Measurements from ENCODE around the gene ATP5MK. TPM values are rescaled to one million over a fixed set of nuclear protein-coding genes. Genes with fewer than 3 reads are reported as not detected.

Gene ATP5MK, protein sequence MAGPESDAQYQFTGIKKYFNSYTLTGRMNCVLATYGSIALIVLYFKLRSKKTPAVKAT
- total RNA-seq (2021; ENCODE audit: unreplicated experiment) (556 TPM), Bru-seq, nascent RNA (percentile 97 among the genes with signal in this experiment), BruChase-seq, experiment 1, labeled RNA remaining after a 6-hour chase (percentile 91 among the genes with signal in this experiment), BruChase-seq, experiment 2, labeled RNA remaining after a 2-hour chase (percentile 89 among the genes with signal in this experiment)
- 212 and 372 TPM in 2 replicates for polyA plus RNA-seq (2012)
- long read RNA-seq, transcript ATP5MD-204 (5 exons, 626 nt): minor isoform, 11 of 265 reads
- long read RNA-seq, transcript ATP5MD-201 (4 exons, 364 nt): major isoform, 184 of 265 reads
- long read RNA-seq, partial matches to known transcripts: 61 of 265 reads
- long read RNA-seq, other reads (novel, unspliced or antisense): 5 of 265 reads

DNA sequence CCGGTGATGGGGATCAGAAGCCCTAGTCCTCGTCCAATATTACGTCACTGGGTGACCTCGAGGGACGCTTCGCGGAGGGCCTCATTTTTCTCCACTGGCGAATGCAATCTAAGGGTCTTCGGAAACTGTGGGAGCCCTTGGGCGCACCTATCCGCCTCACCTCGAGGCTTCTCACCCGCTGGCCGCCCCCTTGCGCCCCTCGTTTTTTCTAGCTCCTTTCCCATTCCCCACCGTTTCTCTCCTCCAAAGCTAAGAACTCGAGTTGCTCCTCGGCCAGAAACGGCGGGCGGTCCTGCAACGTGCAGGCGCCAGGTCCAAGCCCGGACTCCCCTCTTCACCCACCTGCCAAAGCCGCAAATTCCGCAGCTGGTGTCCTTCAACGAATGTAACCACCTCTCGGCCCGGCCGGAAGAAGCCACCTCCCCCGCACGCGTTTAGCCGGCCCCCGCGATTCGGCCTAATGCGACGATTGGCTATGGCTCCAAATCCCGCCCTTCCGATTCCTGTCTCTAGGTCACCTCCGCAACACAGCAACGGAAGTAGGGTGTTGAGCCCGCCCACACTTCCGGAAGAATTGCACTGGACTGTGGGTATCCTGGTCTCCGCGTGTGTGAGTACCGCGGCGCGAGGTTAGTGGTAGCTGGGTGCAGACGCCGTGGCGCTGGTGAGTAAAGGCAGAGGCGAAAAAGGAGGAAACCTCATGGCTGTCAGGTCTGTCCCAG is at the start of gene ATP5MK, which contains the start of gene PDCD11:
Gene ATP5MK, minus strand, starts transcription at position 409 of the 722 bp plus-strand sequence. CDS start 4,018 bp downstream, outside the sequence.
Gene PDCD11, plus strand, starts transcription at position 560 of the 722 bp plus-strand sequence. CDS start 1,801 bp downstream, outside the sequence.
- Histone ChIP-seq H2AFZ (ENCODE audit: low read depth, low read length, poor library complexity, severe bottlenecking) (no peak within 1 kb of the TSS), H3K79me2 (ENCODE audit: insufficient read depth, low read length) (peaks cover 97% of the 10 kb centered on the region), H3K9me2 (ENCODE audit: insufficient read depth) (no peaks in the 10 kb centered on the region), H3K4me1 (ENCODE audit: control insufficient read depth in 1 of 2, insufficient read depth in 2 of 2, low read length in 2 of 2) (peaks cover 13 to 27% of the 10 kb centered on the region in 2 experiments; a peak in 3 of 4 replicates), H3K9ac (ENCODE audit: low read length) (peak within 1 kb of the TSS; percentile 83), H3K9me3 (ENCODE audit: control insufficient read depth in 1 of 2, insufficient read depth in 1 of 2, low read depth in 1 of 2, low read length in 2 of 2) (no peaks in the 10 kb centered on the region), H3K4me3 (replicated peaks in 1 of 2; ENCODE audit: low read depth in 1 of 2, low read length in 2 of 2) (peak within 1 kb of the TSS; percentile 83 to 95), H3K36me3 (ENCODE audit: control insufficient read depth in 1 of 2, insufficient read depth in 2 of 2, low read length in 2 of 2) (peaks cover 40 to 58% of the 10 kb centered on the region in 2 experiments), H4K20me1 (ENCODE audit: insufficient read depth) (peaks cover 11% of the 10 kb centered on the region; the same call in 1 of the 2 replicates), H3K4me2 (ENCODE audit: low read length) (peak within 1 kb of the TSS; percentile 82), H3K27ac (ENCODE audit: low read depth, low read length) (peak within 1 kb of the TSS; percentile 71), H3K27me3 (ENCODE audit: insufficient read depth, low read length) (no peaks in the 10 kb centered on the region)
- ATAC-seq (peak; percentile 99), DNase-seq (ENCODE audit: low read depth, low spot score) (peak; percentile 98)
- CTCF ChIA-PET: interaction anchor here (0.6 to 1.7 kb wide), 3 partner anchors 55 to 561 kb away, joined by 3 to 4 read pairs (median 3); no protein-coding TSS in a partner anchor
- POLR2A ChIA-PET: interaction anchor here (1.1 to 1.2 kb wide), 2 partner anchors 28 to 313 kb away, joined by 3 read pairs; no protein-coding TSS in a partner anchor
- RAD21 ChIA-PET (ENCODE audit: low non-redundant PET in 1 of 2, low total read pairs in 2 of 2, uncharacterized antibody in 2 of 2, unreplicated experiment in 2 of 2): no interaction called here
- intact Hi-C loops (cut with micrococcal nuclease): loop anchor here (1.0 to 2.0 kb wide), 3 partner anchors 28 to 478 kb away; partner anchors contain the start of gene CNNM2
- TSS peak; percentile 79 for BruUV-seq (replicated peaks)
- TF ChIP-seq RAD21 (IDR thresholded peaks at IDR 0.05; ENCODE audit: low read depth): no peak
- TF ChIP-seq, protein P1, sequence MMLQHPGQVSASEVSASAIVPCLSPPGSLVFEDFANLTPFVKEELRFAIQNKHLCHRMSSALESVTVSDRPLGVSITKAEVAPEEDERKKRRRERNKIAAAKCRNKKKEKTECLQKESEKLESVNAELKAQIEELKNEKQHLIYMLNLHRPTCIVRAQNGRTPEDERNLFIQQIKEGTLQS (IDR thresholded peaks at IDR 0.05): no peak
- TF ChIP-seq ZNF274 (IDR thresholded peaks at IDR 0.05; ENCODE audit: low read depth, low read length): no peak
- peak; percentile 99 for TF ChIP-seq SIN3A (IDR thresholded peaks at IDR 0.05; ENCODE audit: low read depth)
- TF ChIP-seq, protein P2, sequence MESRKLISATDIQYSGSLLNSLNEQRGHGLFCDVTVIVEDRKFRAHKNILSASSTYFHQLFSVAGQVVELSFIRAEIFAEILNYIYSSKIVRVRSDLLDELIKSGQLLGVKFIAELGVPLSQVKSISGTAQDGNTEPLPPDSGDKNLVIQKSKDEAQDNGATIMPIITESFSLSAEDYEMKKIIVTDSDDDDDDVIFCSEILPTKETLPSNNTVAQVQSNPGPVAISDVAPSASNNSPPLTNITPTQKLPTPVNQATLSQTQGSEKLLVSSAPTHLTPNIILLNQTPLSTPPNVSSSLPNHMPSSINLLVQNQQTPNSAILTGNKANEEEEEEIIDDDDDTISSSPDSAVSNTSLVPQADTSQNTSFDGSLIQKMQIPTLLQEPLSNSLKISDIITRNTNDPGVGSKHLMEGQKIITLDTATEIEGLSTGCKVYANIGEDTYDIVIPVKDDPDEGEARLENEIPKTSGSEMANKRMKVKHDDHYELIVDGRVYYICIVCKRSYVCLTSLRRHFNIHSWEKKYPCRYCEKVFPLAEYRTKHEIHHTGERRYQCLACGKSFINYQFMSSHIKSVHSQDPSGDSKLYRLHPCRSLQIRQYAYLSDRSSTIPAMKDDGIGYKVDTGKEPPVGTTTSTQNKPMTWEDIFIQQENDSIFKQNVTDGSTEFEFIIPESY (IDR thresholded peaks at IDR 0.05; ENCODE audit: extremely low read depth, insufficient replicate concordance, low read length): peak; percentile 67
- no peak for TF ChIP-seq EZH2 (IDR thresholded peaks at IDR 0.05)
- peak; percentile 78 for TF ChIP-seq YY1 (IDR thresholded peaks at IDR 0.05; ENCODE audit: extremely low read depth, insufficient replicate concordance, low read depth, low read length)
- TF ChIP-seq SP1 (IDR thresholded peaks at IDR 0.05; ENCODE audit: low read depth): peak; percentile 96
- peak; percentile 100 for TF ChIP-seq MAX (IDR thresholded peaks at IDR 0.05)
- peak; percentile 100 for TF ChIP-seq EGR1 (IDR thresholded peaks at IDR 0.05; ENCODE audit: low read depth)
- no peak for TF ChIP-seq CBX3 (IDR thresholded peaks at IDR 0.05; ENCODE audit: low read depth)
- TF ChIP-seq CEBPB (IDR thresholded peaks at IDR 0.05; ENCODE audit: low read depth): no peak
- TF ChIP-seq JUND (IDR thresholded peaks at IDR 0.05): no peak
- peak; percentile 99 for TF ChIP-seq POLR2AphosphoS5 (IDR thresholded peaks at IDR 0.05; ENCODE audit: low read depth, low read length)
- TF ChIP-seq ELF1 (IDR thresholded peaks at IDR 0.05; ENCODE audit: borderline replicate concordance, low read depth): peak; percentile 72
- peak; percentile 72; the same call in 1 of the 2 replicates for TF ChIP-seq ZFX (IDR thresholded peaks at IDR 0.05)
- TF ChIP-seq, protein P3, sequence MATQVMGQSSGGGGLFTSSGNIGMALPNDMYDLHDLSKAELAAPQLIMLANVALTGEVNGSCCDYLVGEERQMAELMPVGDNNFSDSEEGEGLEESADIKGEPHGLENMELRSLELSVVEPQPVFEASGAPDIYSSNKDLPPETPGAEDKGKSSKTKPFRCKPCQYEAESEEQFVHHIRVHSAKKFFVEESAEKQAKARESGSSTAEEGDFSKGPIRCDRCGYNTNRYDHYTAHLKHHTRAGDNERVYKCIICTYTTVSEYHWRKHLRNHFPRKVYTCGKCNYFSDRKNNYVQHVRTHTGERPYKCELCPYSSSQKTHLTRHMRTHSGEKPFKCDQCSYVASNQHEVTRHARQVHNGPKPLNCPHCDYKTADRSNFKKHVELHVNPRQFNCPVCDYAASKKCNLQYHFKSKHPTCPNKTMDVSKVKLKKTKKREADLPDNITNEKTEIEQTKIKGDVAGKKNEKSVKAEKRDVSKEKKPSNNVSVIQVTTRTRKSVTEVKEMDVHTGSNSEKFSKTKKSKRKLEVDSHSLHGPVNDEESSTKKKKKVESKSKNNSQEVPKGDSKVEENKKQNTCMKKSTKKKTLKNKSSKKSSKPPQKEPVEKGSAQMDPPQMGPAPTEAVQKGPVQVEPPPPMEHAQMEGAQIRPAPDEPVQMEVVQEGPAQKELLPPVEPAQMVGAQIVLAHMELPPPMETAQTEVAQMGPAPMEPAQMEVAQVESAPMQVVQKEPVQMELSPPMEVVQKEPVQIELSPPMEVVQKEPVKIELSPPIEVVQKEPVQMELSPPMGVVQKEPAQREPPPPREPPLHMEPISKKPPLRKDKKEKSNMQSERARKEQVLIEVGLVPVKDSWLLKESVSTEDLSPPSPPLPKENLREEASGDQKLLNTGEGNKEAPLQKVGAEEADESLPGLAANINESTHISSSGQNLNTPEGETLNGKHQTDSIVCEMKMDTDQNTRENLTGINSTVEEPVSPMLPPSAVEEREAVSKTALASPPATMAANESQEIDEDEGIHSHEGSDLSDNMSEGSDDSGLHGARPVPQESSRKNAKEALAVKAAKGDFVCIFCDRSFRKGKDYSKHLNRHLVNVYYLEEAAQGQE (IDR thresholded peaks at IDR 0.05; ENCODE audit: low read depth): no peak
- TF ChIP-seq SRF (IDR thresholded peaks at IDR 0.05; ENCODE audit: low read depth): no peak
- peak; percentile 95 for TF ChIP-seq POLR2A (IDR thresholded peaks at IDR 0.05; ENCODE audit: borderline replicate concordance, extremely low read depth, insufficient read depth, insufficient read length)

All from HCT116 (cell line).